Measurements from ENCODE around the gene WDFY2. TPM values are rescaled to one million over a fixed set of nuclear protein-coding genes. Genes with fewer than 3 reads are reported as not detected.

Gene WDFY2
- total RNA-seq, 6 donors from 2014 or later = 13.4 to 34.0 (median 18.8) TPM

- TF ChIP-seq POLR2AphosphoS5 (IDR thresholded peaks at IDR 0.05) (no peak), POLR2A (IDR thresholded peaks at IDR 0.05) (no peak), EP300 (IDR thresholded peaks at IDR 0.05) (no peak), CTCF (IDR thresholded peaks at IDR 0.05) (no peak)
- Histone ChIP-seq H3K36me3 (no peaks in the 10 kb centered on the region), H3K27ac (no peak overlapping the region), H3K4me3 (no peak overlapping the region), H3K27me3 (no peaks in the 10 kb centered on the region), H3K4me1 (peaks cover 9 to 11% (median 9%) of the 10 kb centered on the region in 4 donors), H3K9me3 (no peaks in the 10 kb centered on the region)
- DNase-seq (no peak), ATAC-seq (ENCODE audit: low FRiP score in 2 of 2) (no peak)
Observed at GRCh38 chr13:51599444-51600176, 15.3 kb downstream of the WDFY2 start.

- ATAC-seq (ENCODE audit: low FRiP score in 2 of 2) = no peak
- Histone ChIP-seq H3K4me1 (peaks cover 8 to 11% (median 9%) of the 10 kb centered on the region in 4 donors), H3K27me3 (no peaks in the 10 kb centered on the region), H3K36me3 (no peaks in the 10 kb centered on the region), H3K27ac (no peak overlapping the region), H3K9me3 (no peaks in the 10 kb centered on the region), H3K4me3 (no peak overlapping the region)
- no peak for DNase-seq
- TF ChIP-seq POLR2AphosphoS5 (IDR thresholded peaks at IDR 0.05) = no peak
- TF ChIP-seq CTCF (IDR thresholded peaks at IDR 0.05) = no peak
- TF ChIP-seq EP300 (IDR thresholded peaks at IDR 0.05) = no peak
- no peak for TF ChIP-seq POLR2A (IDR thresholded peaks at IDR 0.05)
- WGBS, 2 donors = 95 to 98% methylated on average over 3 of the region's 3 CpGs
Observed at GRCh38 chr13:51600703-51601102, 16.4 kb downstream of the WDFY2 start.

- H3K4me3 ChIP-seq = no peak overlapping the region
- no peak overlapping the region for H3K27ac ChIP-seq
- ATAC-seq (ENCODE audit: low FRiP score in 2 of 2) = peak in 1 of 2 donors; percentile 60
- DNase-seq = no peak
- no peaks in the 10 kb centered on the region for H3K9me3 ChIP-seq
- no peaks in the 10 kb centered on the region for H3K36me3 ChIP-seq
- H3K27me3 ChIP-seq = no peaks in the 10 kb centered on the region
- no peak for TF ChIP-seq CTCF (IDR thresholded peaks at IDR 0.05)
- no peak for TF ChIP-seq POLR2AphosphoS5 (IDR thresholded peaks at IDR 0.05)
- TF ChIP-seq POLR2A (IDR thresholded peaks at IDR 0.05) = no peak
- no peak for TF ChIP-seq EP300 (IDR thresholded peaks at IDR 0.05)
- 91 to 96% methylated on average over 8 of the region's 8 CpGs for WGBS, 2 donors
- peaks cover 5 to 13% (median 11%) of the 10 kb centered on the region in 4 donors for H3K4me1 ChIP-seq
Observed at GRCh38 chr13:51601601-51602565, 17.6 kb downstream of the WDFY2 start.

GRCh38 chr13:51603716-51604115 lies 19.5 kb downstream of the WDFY2 start:
- no peaks in the 10 kb centered on the region for H3K36me3 ChIP-seq
- H3K27me3 ChIP-seq = no peaks in the 10 kb centered on the region
- ATAC-seq (ENCODE audit: low FRiP score in 2 of 2) (no peak), DNase-seq (no peak)
- no peak overlapping the region for H3K27ac ChIP-seq
- H3K9me3 ChIP-seq = no peaks in the 10 kb centered on the region
- H3K4me1 ChIP-seq = peaks cover 5 to 15% (median 12%) of the 10 kb centered on the region in 4 donors
- no peak overlapping the region for H3K4me3 ChIP-seq
- WGBS, 2 donors = 65 to 69% methylated on average over 1 of the region's 1 CpG
- TF ChIP-seq POLR2AphosphoS5 (IDR thresholded peaks at IDR 0.05) (no peak), EP300 (IDR thresholded peaks at IDR 0.05) (no peak), CTCF (IDR thresholded peaks at IDR 0.05) (no peak), POLR2A (IDR thresholded peaks at IDR 0.05) (no peak)

Data from upper lobe of left lung (tissue), 6 donors.